H1 (cell line): Measurements from ENCODE around the gene RAB3IL1. TPM values are rescaled to one million over a fixed set of nuclear protein-coding genes. Genes with fewer than 3 reads are reported as not detected.
A peak's percentile ranks its signal among the peaks of the same experiment; 100 is the strongest.

Experiments used
- CTCF ChIA-PET: fragments of 300-600 bp; sonication (Branson Sonifier 250); formaldehyde crosslinking; loops from one replicate; lab custom pipeline; 2021; ENCODE audit not compliant: partially characterized antibody; lab: Charles Lee
- POLR2A ChIA-PET: fragments of 300-600 bp; sonication (Branson Sonifier 250); formaldehyde crosslinking; loops from one replicate; lab custom pipeline; 2021; ENCODE audit warnings: inconsistent platforms; ENCODE audit not compliant: partially characterized antibody; lab: Charles Lee
- DNase-seq, 2 experiments: peaks; one replicate each; pipeline versions ENCODE4 v3.0.0 to v3.0.0-alpha.2; 2010 to 2022; ENCODE audit warnings: low spot score in 2 of 2, low read depth in 1 of 2, mixed read lengths in 1 of 2
- FAIRE-seq: peaks from 2 replicates; lab custom pipeline; 2011; peaks lifted over from hg19 to GRCh38; lab: Jason Lieb, UNC
- H2AFZ ChIP-seq: 2 replicates; pipeline ENCODE4 v1.8.1; 2012; ENCODE audit warnings: low read length, inconsistent platforms
- H2AK5ac ChIP-seq: 2 replicates; pipeline ENCODE4 v1.6.1; 2013; ENCODE audit warnings: low read depth, low read length
- H2BK120ac ChIP-seq: replicated peaks from 2 replicates; pipeline ENCODE3; 2013; ENCODE audit warnings: low read depth, low read length, inconsistent platforms
- H2BK12ac ChIP-seq: 2 replicates; pipeline ENCODE4 v1.6.1; 2013; ENCODE audit warnings: low read depth, low read length
- H2BK15ac ChIP-seq: 2 replicates; pipeline ENCODE4 v1.6.1; 2013; ENCODE audit warnings: low read length
- H2BK20ac ChIP-seq: 2 replicates; pipeline ENCODE4 v1.6.1; 2013; ENCODE audit warnings: low read length
- H2BK5ac ChIP-seq: 2 replicates; pipeline ENCODE4 v1.6.1; 2013; ENCODE audit warnings: low read depth, low read length
- H3K14ac ChIP-seq: 2 replicates; pipeline ENCODE4 v1.6.1; 2013; ENCODE audit warnings: inconsistent platforms; ENCODE audit not compliant: insufficient read length
- H3K18ac ChIP-seq: 2 replicates; pipeline ENCODE4 v1.6.1; 2013; ENCODE audit warnings: low read length; ENCODE audit errors: extremely low read depth
- H3K23ac ChIP-seq: 2 replicates; pipeline ENCODE4 v1.6.1; 2013; ENCODE audit warnings: inconsistent platforms; ENCODE audit not compliant: insufficient read length
- H3K23me2 ChIP-seq: 2 replicates; pipeline ENCODE4 v1.6.1; 2013; ENCODE audit warnings: low read depth, low read length
- H3K27ac ChIP-seq: 2 replicates; pipeline ENCODE4 v1.6.1; 2011; ENCODE audit warnings: low read depth, low read length, inconsistent platforms
- H3K27me3 ChIP-seq, 4 experiments: replicated peaks in 1 of 4; 1 replicate in 1 of 4; 2 replicates in 3 of 4; pipeline versions ENCODE4 v1.6.1 to v1.8.1; 2011 to 2013; ENCODE audit warnings: low read length in 3 of 4, mild to moderate bottlenecking in 3 of 4, inconsistent platforms in 2 of 4, mixed read lengths in 2 of 4, moderate library complexity in 1 of 4; ENCODE audit not compliant: control insufficient read depth in 3 of 4, insufficient read depth in 3 of 4; ENCODE audit errors: extremely low read depth in 1 of 4
- H3K36me3 ChIP-seq, 4 experiments: 2 replicates each; pipeline versions ENCODE4 v1.6.1 to v1.8.1; 2011 to 2013; ENCODE audit warnings: mild to moderate bottlenecking in 4 of 4, low read length in 3 of 4, moderate library complexity in 2 of 4, control low read depth in 1 of 4, inconsistent platforms in 1 of 4; ENCODE audit not compliant: insufficient read depth in 4 of 4, control insufficient read depth in 2 of 4
- H3K4ac ChIP-seq: replicated peaks from 2 replicates; pipeline ENCODE3; 2013; ENCODE audit warnings: low read length, low read depth, mixed read lengths, inconsistent platforms; ENCODE audit not compliant: insufficient read length
- H3K4me1 ChIP-seq, 4 experiments: replicated peaks in 1 of 4; 1 replicate in 1 of 4; 2 replicates in 3 of 4; pipeline versions ENCODE4 v1.6.1 to v1.8.1; 2011 to 2013; ENCODE audit warnings: low read length in 3 of 4, inconsistent platforms in 2 of 4, mixed read lengths in 1 of 4; ENCODE audit not compliant: insufficient read depth in 4 of 4, control insufficient read depth in 3 of 4
- H3K4me2 ChIP-seq, 2 experiments: 2 replicates each; pipeline versions ENCODE4 v1.6.1 to v1.8.1; 2011 to 2013; ENCODE audit warnings: low read depth in 2 of 2, low read length in 2 of 2, control low read depth in 1 of 2, inconsistent platforms in 1 of 2, mild to moderate bottlenecking in 1 of 2; ENCODE audit not compliant: insufficient read depth in 1 of 2
- H3K4me3 ChIP-seq, 4 experiments: fragments of 200-600, 300-600 bp in 1 of 4; sonication (generic), shearing (Covaris generic), sonication (Bioruptor Twin) in 1 of 4; 2 replicates each; pipeline versions ENCODE4 v1.5.1 to v1.8.1; 2011 to 2016; ENCODE audit warnings: low read length in 4 of 4, low read depth in 3 of 4, control low read depth in 2 of 4, inconsistent platforms in 2 of 4, mild to moderate bottlenecking in 2 of 4, mixed read lengths in 1 of 4, moderate library complexity in 1 of 4; ENCODE audit not compliant: insufficient read depth in 2 of 4; ENCODE audit errors: extremely low read depth in 1 of 4
- H3K56ac ChIP-seq: replicated peaks from 2 replicates; pipeline ENCODE3; 2013; ENCODE audit warnings: low read depth, mild to moderate bottlenecking, mixed read lengths, low read length, inconsistent platforms; ENCODE audit not compliant: insufficient read length
- H3K79me1 ChIP-seq: 2 replicates; pipeline ENCODE4 v1.6.1; 2013; ENCODE audit warnings: low read depth, low read length, control low read depth
- H3K79me2 ChIP-seq, 2 experiments: 2 replicates each; pipeline versions ENCODE4 v1.6.1 to v1.8.1; 2012 to 2013; ENCODE audit warnings: low read length in 2 of 2, mild to moderate bottlenecking in 2 of 2, inconsistent platforms in 1 of 2; ENCODE audit not compliant: insufficient read depth in 2 of 2, control insufficient read depth in 1 of 2
- H3K9ac ChIP-seq, 4 experiments: replicated peaks in 1 of 4; 1 replicate in 1 of 4; 2 replicates in 3 of 4; pipeline versions ENCODE4 v1.6.1 to v1.8.1; 2011 to 2013; ENCODE audit warnings: low read depth in 3 of 4, low read length in 3 of 4, control low read depth in 2 of 4, mild to moderate bottlenecking in 2 of 4, moderate library complexity in 2 of 4, inconsistent platforms in 1 of 4; ENCODE audit errors: extremely low read depth in 1 of 4
- H3K9me3 ChIP-seq, 2 experiments: 2 replicates each; pipeline versions ENCODE4 v1.6.1 to v1.8.1; 2012 to 2013; ENCODE audit warnings: mild to moderate bottlenecking in 2 of 2, moderate library complexity in 2 of 2, control low read depth in 1 of 2, inconsistent platforms in 1 of 2, low read depth in 1 of 2, low read length in 1 of 2, mixed read lengths in 1 of 2; ENCODE audit not compliant: insufficient read depth in 2 of 2
- H4K20me1 ChIP-seq, 2 experiments: replicated peaks in 1 of 2; 2 replicates each; pipeline versions ENCODE3 to v1.8.1; 2011 to 2013; ENCODE audit warnings: inconsistent platforms in 2 of 2, low read length in 2 of 2, mild to moderate bottlenecking in 1 of 2; ENCODE audit not compliant: insufficient read depth in 2 of 2, control insufficient read depth in 1 of 2
- H4K5ac ChIP-seq: 2 replicates; pipeline ENCODE4 v1.6.1; 2013; ENCODE audit warnings: low read length, low read depth, mixed read lengths, inconsistent platforms; ENCODE audit not compliant: insufficient read length
- H4K8ac ChIP-seq: 2 replicates; pipeline ENCODE4 v1.8.0; 2013; ENCODE audit warnings: mild to moderate bottlenecking, moderate library complexity, low read length, inconsistent platforms; ENCODE audit not compliant: insufficient read depth; ENCODE audit errors: extremely low read depth
- H4K91ac ChIP-seq: replicated peaks from 2 replicates; pipeline ENCODE3; 2013; ENCODE audit warnings: low read length, mixed read lengths, inconsistent platforms; ENCODE audit not compliant: insufficient read length
- ATF2 ChIP-seq: IDR thresholded peaks from 2 replicates; pipeline ENCODE4 v1.6.1; 2012; ENCODE audit warnings: low read length, inconsistent platforms
- CHD2 ChIP-seq: IDR thresholded peaks from 2 replicates; pipeline ENCODE4 v1.6.1; 2012; ENCODE audit warnings: low read length, improper control_type of control experiment
- E2F6 ChIP-seq: IDR thresholded peaks from 2 replicates; pipeline ENCODE4 v1.6.1; 2012; ENCODE audit warnings: inconsistent platforms
- RBBP5 ChIP-seq: IDR thresholded peaks from 2 replicates; pipeline ENCODE4 v1.7.1; 2012; ENCODE audit warnings: low read depth, mild to moderate bottlenecking, inconsistent platforms, low read length, moderate library complexity, borderline replicate concordance
- RXRA ChIP-seq: IDR thresholded peaks from 2 replicates; pipeline ENCODE4 v1.6.1; 2011; ENCODE audit warnings: low read depth, mild to moderate bottlenecking, low read length, moderate library complexity; ENCODE audit not compliant: insufficient read depth
- TEAD4 ChIP-seq: IDR thresholded peaks from 2 replicates; pipeline ENCODE4 v1.6.1; 2012; ENCODE audit warnings: low read depth, low read length, inconsistent platforms, mixed read lengths
- WGBS, 2 experiments: shearing (Covaris generic) in 1 of 2; methylation state at CpG; one replicate each; pipeline versions ENCODE4 v1.1.6 to v1.1.7; 2013 to 2015; ENCODE audit warnings: low lambda C conversion rate in 2 of 2, mixed read lengths in 2 of 2, inconsistent platforms in 1 of 2, low coverage in 1 of 2, missing lambda C conversion rate in 1 of 2; ENCODE audit not compliant: insufficient replicate concordance in 2 of 2, insufficient coverage in 1 of 2, insufficient read length in 1 of 2; ENCODE audit errors: extremely low coverage in 1 of 2, missing lambda C conversion rate in 1 of 2; 5-methylcytosine and 5-hydroxymethylcytosine counted together
- polyA plus RNA-seq, 7 experiments: library from polyadenylated mRNA; depleted of rRNA in 3 of 7; stranded (reverse) in 5 of 7; unstranded in 2 of 7; fragments of >200 nt in 5 of 7; fragments of 200-250 nt in 2 of 7; gene quantifications; 1 replicate in 5 of 7; 2 replicates in 1 of 7; 4 replicates in 1 of 7; pipeline versions ENCODE4 v1.2.1 to v1.2.3, GENCODE V29; 2011 to 2013; ENCODE audit warnings: missing spikeins in 2 of 7, mixed read lengths in 2 of 7
- total RNA-seq: library from RNA; stranded (reverse); fragmentation: NEBNext Ultra II Directional; extraction: Animal tissue kit (Norgen Biotek cat#: 25700); gene quantifications from 2 replicates; pipeline ENCODE4 v1.2.1, GENCODE V29; 2021

The RAB3IL1 gene
- total and polyA plus RNA-seq, 2 of the 8 experiments (the other 6 are each of a cell fraction or from before 2014, with no cell fraction given), result 6.8 to 7.9 TPM

- Histone ChIP-seq H2BK120ac (no peak within 1 kb of the TSS), H2AFZ (no peak within 1 kb of the TSS), H3K56ac (no peak within 1 kb of the TSS), H4K8ac (peak within 1 kb of the TSS; percentile 75; the same call in 1 of the 2 replicates), H3K9me3 (no peaks in the 10 kb centered on the region), H2BK5ac (peak within 1 kb of the TSS; percentile 88), H3K18ac (peak within 1 kb of the TSS; percentile 60; the same call in 1 of the 2 replicates), H3K79me1 (no peaks in the 10 kb centered on the region), H3K23me2 (no peaks in the 10 kb centered on the region), H3K14ac (no peak within 1 kb of the TSS), H3K9ac (no peak within 1 kb of the TSS; a peak in 2 of 7 replicates), H4K5ac (no peak within 1 kb of the TSS), H2BK20ac (0 out of 2 replicates have a peak within 1 kb of the TSS, but pooled peaks have one; percentile 61), H3K36me3 (no peaks in the 10 kb centered on the region), H2AK5ac (peak within 1 kb of the TSS; percentile 32; the same call in 1 of the 2 replicates), H3K23ac (no peak within 1 kb of the TSS), H3K4ac (no peak within 1 kb of the TSS), H2BK15ac (peak within 1 kb of the TSS; percentile 88; the same call in 1 of the 2 replicates), H4K91ac (no peak within 1 kb of the TSS), H4K20me1 (no peaks in the 10 kb centered on the region), H3K79me2 (no peaks in the 10 kb centered on the region), H3K4me2 (no peak within 1 kb of the TSS), H3K4me3 (no peak within 1 kb of the TSS), H3K4me1 (peaks cover 0 to 4% (median 3%) of the 10 kb centered on the region in 4 experiments; a peak in 4 of 7 replicates), H3K27me3 (peaks cover 0 to 4% (median 2%) of the 10 kb centered on the region in 4 experiments; a peak in 4 of 7 replicates), H3K27ac (no peak within 1 kb of the TSS), H2BK12ac (peak within 1 kb of the TSS; percentile 90)
- FAIRE-seq (no peak), DNase-seq (no peak)
- TF ChIP-seq TEAD4 (no peak), RBBP5 (no peak), CHD2 (no peak), RXRA (no peak), ATF2 (no peak), E2F6 (no peak)
- CTCF ChIA-PET, result interaction anchor here (0.8 to 10.3 kb wide), 12 partner anchors 10 to 158 kb away, joined by 3 to 658 read pairs (median 10); partner anchors contain the start of gene FADS3
- 93% methylated on average over 8 of the region's 8 CpGs; no CpG with 5 or more reads in 1 of the 2 experiments for WGBS, 2 experiments
- POLR2A ChIA-PET, result interaction anchor here (0.6 to 22.2 kb wide), 15 partner anchors 22 to 158 kb away, joined by 3 to 458 read pairs (median 3); partner anchors contain the start of gene FTH1
Measured at GRCh38 chr11:61950035-61950547, 32.7 kb upstream of the RAB3IL1 start, which contains the start of gene BEST1. Gene BEST1, plus strand, starts transcription at chr11:61950351. Its CDS starts 1,456 bp downstream, at chr11:61951807.
